OCI-LY3 (cell line): ENCODE measurements around the gene TMEM272.

ENCODE experiments used
- EZH2phosphoT487 ChIP-seq: fragments of 200-600 bp; shearing (Covaris generic); IDR thresholded peaks from 2 replicates; pipeline ENCODE4 v1.6.1; 2018; ENCODE audit warnings: antibody characterized with exemption, mixed run types, low read depth
- TF ChIP-seq, protein P1 (sequence below): fragments of 200-600, 300-600 bp; sonication (generic); IDR thresholded peaks from 2 replicates; pipeline ENCODE4 v1.5.1; 2014; ENCODE audit warnings: antibody characterized with exemption, low read length, low read depth

GRCh38 chr13:51767100-51767499 lies 77.9 kb downstream of the TMEM272 start:
- TF ChIP-seq, protein P1, sequence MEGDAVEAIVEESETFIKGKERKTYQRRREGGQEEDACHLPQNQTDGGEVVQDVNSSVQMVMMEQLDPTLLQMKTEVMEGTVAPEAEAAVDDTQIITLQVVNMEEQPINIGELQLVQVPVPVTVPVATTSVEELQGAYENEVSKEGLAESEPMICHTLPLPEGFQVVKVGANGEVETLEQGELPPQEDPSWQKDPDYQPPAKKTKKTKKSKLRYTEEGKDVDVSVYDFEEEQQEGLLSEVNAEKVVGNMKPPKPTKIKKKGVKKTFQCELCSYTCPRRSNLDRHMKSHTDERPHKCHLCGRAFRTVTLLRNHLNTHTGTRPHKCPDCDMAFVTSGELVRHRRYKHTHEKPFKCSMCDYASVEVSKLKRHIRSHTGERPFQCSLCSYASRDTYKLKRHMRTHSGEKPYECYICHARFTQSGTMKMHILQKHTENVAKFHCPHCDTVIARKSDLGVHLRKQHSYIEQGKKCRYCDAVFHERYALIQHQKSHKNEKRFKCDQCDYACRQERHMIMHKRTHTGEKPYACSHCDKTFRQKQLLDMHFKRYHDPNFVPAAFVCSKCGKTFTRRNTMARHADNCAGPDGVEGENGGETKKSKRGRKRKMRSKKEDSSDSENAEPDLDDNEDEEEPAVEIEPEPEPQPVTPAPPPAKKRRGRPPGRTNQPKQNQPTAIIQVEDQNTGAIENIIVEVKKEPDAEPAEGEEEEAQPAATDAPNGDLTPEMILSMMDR, result peak; percentile 55
- TF ChIP-seq EZH2phosphoT487, result no peak
